A673 (cell line): ENCODE measurements around the gene THPO. TPM values are rescaled to one million over a fixed set of nuclear protein-coding genes. Genes with fewer than 3 reads are reported as not detected.

ENCODE experiments used
- BruUV-seq: library from RNA; stranded (reverse); fragments of 400-500 nt; replicated peaks from 2 replicates; lab custom pipeline; 2021; lab: Mats Ljungman, UMichigan
- CTCF ChIA-PET: fragments of 300-600 bp; sonication (Branson Sonifier 250); formaldehyde crosslinking; loops from one replicate; lab custom pipeline; 2022; ENCODE audit warnings: antibody characterized with exemption; lab: Charles Lee
- POLR2A ChIA-PET: fragments of 300-600 bp; sonication (Branson Sonifier 250); formaldehyde crosslinking; loops from one replicate; lab custom pipeline; 2022; ENCODE audit warnings: antibody characterized with exemption; ENCODE audit not compliant: low non-redundant PET; lab: Charles Lee
- DNase-seq: peaks from one replicate; pipeline ENCODE4 v3.0.0-alpha.2; 2015; ENCODE audit warnings: low spot score
- H3K27ac ChIP-seq: fragments of 200-600 bp; sonication (generic); 2 replicates; pipeline ENCODE4 v1.5.1; 2016; ENCODE audit warnings: mixed run types, low read depth, mild to moderate bottlenecking, mixed read lengths, antibody characterized with exemption, low read length; ENCODE audit not compliant: poor library complexity, severe bottlenecking
- H3K27me3 ChIP-seq: fragments of 200-600 bp; sonication (generic); replicated peaks from 2 replicates; pipeline ENCODE4 v1.6.1; 2017; ENCODE audit warnings: mixed run types, low read depth, mild to moderate bottlenecking, mixed read lengths, antibody characterized with exemption, low read length; ENCODE audit not compliant: insufficient read depth, poor library complexity
- H3K36me3 ChIP-seq: fragments of 200-600 bp; sonication (generic); 2 replicates; pipeline ENCODE4 v1.6.1; 2016; ENCODE audit warnings: mixed run types, mild to moderate bottlenecking, mixed read lengths, antibody characterized with exemption, low read length; ENCODE audit not compliant: insufficient read depth, poor library complexity, severe bottlenecking
- H3K4me1 ChIP-seq: fragments of 200-600 bp; sonication (generic); 2 replicates; pipeline ENCODE4 v1.6.1; 2017; ENCODE audit warnings: mixed run types, mild to moderate bottlenecking, mixed read lengths, antibody characterized with exemption, low read length; ENCODE audit not compliant: insufficient read depth, poor library complexity, severe bottlenecking
- H3K4me3 ChIP-seq: fragments of 200-600 bp; sonication (generic); 2 replicates; pipeline ENCODE4 v1.5.1; 2016; ENCODE audit warnings: low read depth, mixed run types, mild to moderate bottlenecking, mixed read lengths, low read length; ENCODE audit not compliant: poor library complexity, severe bottlenecking
- H3K9me3 ChIP-seq: fragments of 200-600 bp; sonication (generic); 2 replicates; pipeline ENCODE4 v1.6.1; 2016; ENCODE audit warnings: mixed run types, low read depth, mild to moderate bottlenecking, mixed read lengths, antibody characterized with exemption, low read length; ENCODE audit not compliant: poor library complexity, severe bottlenecking
- CTCF ChIP-seq: fragments of 300-800, 200-600 bp; sonication (generic); conservative IDR thresholded peaks from 2 replicates; pipeline ENCODE4 v1.5.1; 2017; ENCODE audit warnings: low read depth, mild to moderate bottlenecking, antibody characterized with exemption, low read length, moderate library complexity, mixed read lengths
- EZH2 ChIP-seq: fragments of 200-600 bp; sonication (generic); IDR thresholded peaks from 2 replicates; pipeline ENCODE4 v1.6.1; 2017; ENCODE audit warnings: borderline replicate concordance, low read depth, mild to moderate bottlenecking, mixed read lengths, antibody characterized with exemption, low read length; ENCODE audit not compliant: poor library complexity, severe bottlenecking
- intact Hi-C: fragments of 100-400 bp; cut with micrococcal nuclease; formaldehyde crosslinking; loops from one replicate; pipeline ENCODE4 v1.10.0; 2022; ENCODE audit not compliant: unreplicated experiment
- total RNA-seq: library from RNA; stranded (reverse); gene quantifications from 2 replicates; pipeline ENCODE4 v1.2.3, GENCODE V29; 2021

THPO gene
- total RNA-seq, 1 experiment from 2014 or later, result not detected

GRCh38 chr3:184325715-184326369 lies 52.2 kb downstream of the THPO start:
- Histone ChIP-seq H3K4me1 (no peaks in the 10 kb centered on the region), H3K9me3 (no peaks in the 10 kb centered on the region), H3K4me3 (no peak overlapping the region), H3K27ac (no peak overlapping the region), H3K27me3 (no peaks in the 10 kb centered on the region), H3K36me3 (peaks cover 100% of the 10 kb centered on the region)
- DNase-seq, result no peak
- POLR2A ChIA-PET, result no interaction called here
- TF ChIP-seq CTCF (no peak), EZH2 (no peak)
- CTCF ChIA-PET, result no interaction called here
- intact Hi-C loops, result no loop called here
- BruUV-seq, result no TSS peak

- intact Hi-C loops, result no loop called here
- H3K4me3 ChIP-seq, result no peak overlapping the region
- TF ChIP-seq CTCF (no peak), EZH2 (no peak)
- no TSS peak for BruUV-seq
- CTCF ChIA-PET, result no interaction called here
- POLR2A ChIA-PET, result no interaction called here
- H3K36me3 ChIP-seq, result peaks cover 100% of the 10 kb centered on the region
- DNase-seq, result no peak
- no peaks in the 10 kb centered on the region for H3K27me3 ChIP-seq
- no peaks in the 10 kb centered on the region for H3K9me3 ChIP-seq
- no peak overlapping the region for H3K27ac ChIP-seq
- H3K4me1 ChIP-seq, result peaks cover 1% of the 10 kb centered on the region
These were observed 52.7 kb downstream of the THPO start for GRCh38 chr3:184325269-184325668.

GRCh38 chr3:184323696-184324095 lies 54.3 kb downstream of the THPO start:
- ChIA-PET POLR2A (no interaction called here), CTCF (no interaction called here)
- no peak for DNase-seq
- TF ChIP-seq CTCF (no peak), EZH2 (no peak)
- H3K27ac ChIP-seq, result no peak overlapping the region
- no peaks in the 10 kb centered on the region for H3K27me3 ChIP-seq
- peaks cover 89% of the 10 kb centered on the region for H3K36me3 ChIP-seq
- peaks cover 15% of the 10 kb centered on the region for H3K4me1 ChIP-seq
- intact Hi-C loops, result no loop called here
- H3K4me3 ChIP-seq, result no peak overlapping the region
- no TSS peak for BruUV-seq
- no peaks in the 10 kb centered on the region for H3K9me3 ChIP-seq
